Neural progenitor cell (in vitro differentiated cells): Measurements from ENCODE around the gene RAB3D. TPM values are rescaled to one million over a fixed set of nuclear protein-coding genes. Genes with fewer than 3 reads are reported as not detected.

Experiments
- DNase-seq: peaks from one replicate; pipeline ENCODE4 v3.0.0-alpha.2; 2016; ENCODE audit warnings: low spot score
- H2AFZ ChIP-seq: fragments of 200-600 bp; sonication (generic); replicated peaks from 2 replicates; pipeline ENCODE4 v1.6.1; 2016; ENCODE audit warnings: antibody characterized with exemption
- H3F3A ChIP-seq: fragments of 200-600 bp; sonication (generic); 2 replicates; pipeline ENCODE4 v1.6.1; 2016; ENCODE audit warnings: antibody characterized with exemption, low read depth
- H3K27ac ChIP-seq: fragments of 200-600 bp; sonication (generic); 2 replicates; pipeline ENCODE4 v1.5.1; 2016; ENCODE audit warnings: mild to moderate bottlenecking
- H3K27me3 ChIP-seq: fragments of 200-600 bp; sonication (generic); 2 replicates; pipeline ENCODE4 v1.6.1; 2016; ENCODE audit warnings: mild to moderate bottlenecking, moderate library complexity
- H3K36me3 ChIP-seq: fragments of 200-600 bp; sonication (generic); 2 replicates; pipeline ENCODE4 v1.5.1; 2016
- H3K4me1 ChIP-seq: fragments of 200-600 bp; sonication (generic); 2 replicates; pipeline ENCODE4 v1.6.1; 2016; ENCODE audit warnings: mixed run types
- H3K4me2 ChIP-seq: fragments of 200-600 bp; sonication (generic); 2 replicates; pipeline ENCODE4 v1.6.1; 2016
- H3K4me3 ChIP-seq: fragments of 200-600 bp; sonication (generic); 2 replicates; pipeline ENCODE4 v1.5.1; 2016
- H3K79me2 ChIP-seq: fragments of 200-600 bp; sonication (generic); 2 replicates; pipeline ENCODE4 v1.6.1; 2016; ENCODE audit warnings: low read depth
- H3K9ac ChIP-seq: fragments of 200-600 bp; sonication (generic); 2 replicates; pipeline ENCODE4 v1.6.1; 2016
- H3K9me3 ChIP-seq: fragments of 200-600 bp; sonication (generic); 2 replicates; pipeline ENCODE4 v1.5.1; 2016; ENCODE audit warnings: low read depth
- H4K20me1 ChIP-seq: fragments of 200-600 bp; sonication (generic); 2 replicates; pipeline ENCODE4 v1.6.1; 2016; ENCODE audit warnings: low read depth
- H3K27ac Mint-ChIP-seq: 3 replicates; pipeline ENCODE4 v1.8.0; 2021; ENCODE audit warnings: mixed read lengths
- H3K27me3 Mint-ChIP-seq: 2 replicates; pipeline ENCODE4 v1.8.0; 2022; ENCODE audit warnings: low read depth, mild to moderate bottlenecking, inconsistent platforms, moderate library complexity, mixed read lengths; ENCODE audit not compliant: insufficient read depth
- H3K36me3 Mint-ChIP-seq: 3 replicates; pipeline ENCODE4 v1.8.0; 2021; ENCODE audit warnings: mixed read lengths
- H3K4me1 Mint-ChIP-seq: 3 replicates; pipeline ENCODE4 v1.8.0; 2021; ENCODE audit warnings: mixed read lengths
- H3K4me3 Mint-ChIP-seq: 3 replicates; pipeline ENCODE4 v1.8.0; 2021; ENCODE audit warnings: mild to moderate bottlenecking, moderate library complexity, mixed read lengths
- H3K9me3 Mint-ChIP-seq: 3 replicates; pipeline ENCODE4 v1.8.0; 2020; ENCODE audit warnings: mixed read lengths
- CTCF ChIP-seq: fragments of 200-600 bp; sonication (generic); IDR thresholded peaks from 2 replicates; pipeline ENCODE4 v1.5.1; 2017; ENCODE audit warnings: antibody characterized with exemption, mild to moderate bottlenecking
- EZH2 ChIP-seq: fragments of 200-600 bp; sonication (generic); IDR thresholded peaks from 2 replicates; pipeline ENCODE4 v1.6.1; 2017; ENCODE audit warnings: antibody characterized with exemption, mild to moderate bottlenecking, moderate library complexity
- EZH2phosphoT487 ChIP-seq: fragments of 200-600 bp; sonication (generic); IDR thresholded peaks from 2 replicates; pipeline ENCODE4 v1.6.1; 2017; ENCODE audit warnings: antibody characterized with exemption
- total RNA-seq: library from RNA; depleted of rRNA; stranded (reverse); fragments of >200 nt; gene quantifications from 2 replicates; pipeline ENCODE4 v1.2.3, GENCODE V29; 2015; ENCODE audit warnings: low replicate concordance

Gene RAB3D
- total RNA-seq, 1 donor from 2014 or later, result 5.5 TPM

- H3K4me1 Mint-ChIP-seq, result peaks cover 2% of the 10 kb centered on the region
- TF ChIP-seq EZH2phosphoT487, result no peak
- TF ChIP-seq EZH2, result no peak
- no peak for TF ChIP-seq CTCF
- Histone ChIP-seq H4K20me1 (no peaks in the 10 kb centered on the region), H2AFZ (no peak overlapping the region), H3K79me2 (no peaks in the 10 kb centered on the region), H3K27ac (no peak overlapping the region), H3K9ac (no peak overlapping the region), H3K4me3 (no peak overlapping the region), H3K4me2 (no peak overlapping the region), H3K9me3 (no peaks in the 10 kb centered on the region), H3K36me3 (no peaks in the 10 kb centered on the region), H3F3A (no peaks in the 10 kb centered on the region), H3K4me1 (no peaks in the 10 kb centered on the region), H3K27me3 (no peaks in the 10 kb centered on the region)
- no peak overlapping the region for H3K4me3 Mint-ChIP-seq
- H3K27me3 Mint-ChIP-seq, result peaks cover 5% of the 10 kb centered on the region
- H3K36me3 Mint-ChIP-seq, result no peaks in the 10 kb centered on the region
- H3K27ac Mint-ChIP-seq, result no peak overlapping the region
- no peaks in the 10 kb centered on the region for H3K9me3 Mint-ChIP-seq
- DNase-seq, result no peak
Measured at GRCh38 chr19:11286312-11286974, 53.0 kb downstream of the RAB3D start.

GRCh38 chr19:11284515-11284914 is 54.9 kb downstream of the RAB3D start:
- no peaks in the 10 kb centered on the region for H4K20me1 ChIP-seq
- TF ChIP-seq EZH2 (no peak), CTCF (no peak), EZH2phosphoT487 (no peak)
- no peaks in the 10 kb centered on the region for H3K79me2 ChIP-seq
- Mint-ChIP-seq H3K36me3 (no peaks in the 10 kb centered on the region), H3K4me1 (peaks cover 2% of the 10 kb centered on the region), H3K9me3 (peaks cover 2% of the 10 kb centered on the region), H3K27me3 (peaks cover 4% of the 10 kb centered on the region), H3K4me3 (no peak overlapping the region), H3K27ac (no peak overlapping the region)
- no peaks in the 10 kb centered on the region for H3K9me3 ChIP-seq
- H2AFZ ChIP-seq, result no peak overlapping the region
- no peak overlapping the region for H3K4me2 ChIP-seq
- no peak overlapping the region for H3K4me3 ChIP-seq
- no peaks in the 10 kb centered on the region for H3K36me3 ChIP-seq
- H3K27ac ChIP-seq, result no peak overlapping the region
- peak; percentile 19 for DNase-seq
- no peaks in the 10 kb centered on the region for H3K27me3 ChIP-seq
- no peaks in the 10 kb centered on the region for H3K4me1 ChIP-seq
- H3F3A ChIP-seq, result no peaks in the 10 kb centered on the region
- H3K9ac ChIP-seq, result no peak overlapping the region

GRCh38 chr19:11281356-11282049 is 58.0 kb downstream of the RAB3D start:
- H3F3A ChIP-seq, result no peaks in the 10 kb centered on the region
- TF ChIP-seq CTCF (no peak), EZH2 (no peak), EZH2phosphoT487 (no peak)
- Mint-ChIP-seq H3K4me1 (no peaks in the 10 kb centered on the region), H3K27me3 (peaks cover 4% of the 10 kb centered on the region), H3K9me3 (peaks cover 9% of the 10 kb centered on the region), H3K4me3 (no peak overlapping the region), H3K27ac (no peak overlapping the region), H3K36me3 (no peaks in the 10 kb centered on the region)
- H3K36me3 ChIP-seq, result no peaks in the 10 kb centered on the region
- no peak overlapping the region for H3K9ac ChIP-seq
- DNase-seq, result no peak
- no peak overlapping the region for H3K4me3 ChIP-seq
- no peaks in the 10 kb centered on the region for H3K27me3 ChIP-seq
- no peak overlapping the region for H3K4me2 ChIP-seq
- no peaks in the 10 kb centered on the region for H4K20me1 ChIP-seq
- no peaks in the 10 kb centered on the region for H3K79me2 ChIP-seq
- no peak overlapping the region for H2AFZ ChIP-seq
- H3K27ac ChIP-seq, result no peak overlapping the region
- no peaks in the 10 kb centered on the region for H3K4me1 ChIP-seq
- H3K9me3 ChIP-seq, result no peaks in the 10 kb centered on the region
